HepG2 (cell line): ENCODE data around the gene CARD8. TPM values are rescaled to one million over a fixed set of nuclear protein-coding genes. Genes with fewer than 3 reads are reported as not detected.

Experiments
- E2F1 ChIP-seq: sonication (generic); formaldehyde crosslinking; IDR thresholded peaks from 2 replicates; pipeline ENCODE4 v1.5.0; 2020; ENCODE audit warnings: missing genetic modification reagents
- ELF3 ChIP-seq: IDR thresholded peaks from 2 replicates; pipeline ENCODE4 v1.6.1; 2016; ENCODE audit warnings: missing genetic modification reagents, missing compliant biosample characterization
- ELK4 ChIP-seq: sonication (generic); formaldehyde crosslinking; IDR thresholded peaks from 2 replicates; pipeline ENCODE4 v1.9.0; 2021; ENCODE audit warnings: missing genetic modification reagents, borderline replicate concordance
- EP300 ChIP-seq, 3 experiments: sonication (generic) in 1 of 3; formaldehyde crosslinking in 1 of 3; IDR thresholded peaks; 2 replicates each; pipeline versions ENCODE4 v1.5.1 to v1.6.1; 2011 to 2020; ENCODE audit warnings: low read depth in 2 of 3, low read length in 2 of 3, borderline replicate concordance in 1 of 3, improper control_type of control experiment in 1 of 3, mild to moderate bottlenecking in 1 of 3, missing genetic modification reagents in 1 of 3, moderate library complexity in 1 of 3
- FOXA3 ChIP-seq: IDR thresholded peaks from 2 replicates; pipeline ENCODE4 v1.6.1; 2016; ENCODE audit warnings: missing genetic modification reagents, missing compliant biosample characterization
- GATA4 ChIP-seq: sonication (generic); IDR thresholded peaks from 2 replicates; pipeline ENCODE4 v1.6.1; 2016; ENCODE audit warnings: antibody characterized with exemption, low read depth, borderline replicate concordance
- HNF4A ChIP-seq: sonication (generic); formaldehyde crosslinking; IDR thresholded peaks from 2 replicates; pipeline ENCODE4 v1.4.0; 2020; ENCODE audit warnings: missing genetic modification reagents
- KDM2A ChIP-seq: sonication (generic); formaldehyde crosslinking; IDR thresholded peaks from 2 replicates; pipeline ENCODE4 v1.4.0; 2020; ENCODE audit warnings: low read depth, missing genetic modification reagents, borderline replicate concordance
- MXD1 ChIP-seq: sonication (generic); formaldehyde crosslinking; IDR thresholded peaks from 2 replicates; pipeline ENCODE4 v1.4.0; 2020; ENCODE audit warnings: mild to moderate bottlenecking, missing genetic modification reagents
- PAX8 ChIP-seq: sonication (generic); formaldehyde crosslinking; IDR thresholded peaks from 2 replicates; pipeline ENCODE4 v1.8.0; 2022; ENCODE audit warnings: mild to moderate bottlenecking, missing genetic modification reagents, borderline replicate concordance
- PCBP1 ChIP-seq: fragments of 200-400 bp; formaldehyde crosslinking; IDR thresholded peaks from 2 replicates; pipeline ENCODE4 v1.6.1; 2017; ENCODE audit warnings: mild to moderate bottlenecking, low read depth, low read length, borderline replicate concordance
- POLR2A ChIP-seq, 2 experiments: IDR thresholded peaks; 2 replicates each; pipeline ENCODE4 v1.6.1; 2011; ENCODE audit warnings: low read depth in 2 of 2, low read length in 2 of 2, mild to moderate bottlenecking in 1 of 2, moderate library complexity in 1 of 2; ENCODE audit not compliant: insufficient read depth in 1 of 2
- PRMT3 ChIP-seq: sonication (generic); formaldehyde crosslinking; IDR thresholded peaks from 2 replicates; pipeline ENCODE4 v1.8.1; 2022; ENCODE audit warnings: low read depth, mild to moderate bottlenecking, moderate library complexity, missing genetic modification reagents, borderline replicate concordance
- RARA ChIP-seq: IDR thresholded peaks from 2 replicates; pipeline ENCODE4 v1.6.1; 2016; ENCODE audit warnings: missing genetic modification reagents, missing compliant biosample characterization
- RFXAP ChIP-seq: sonication (generic); formaldehyde crosslinking; IDR thresholded peaks from 2 replicates; pipeline ENCODE4 v1.4.0; 2020; ENCODE audit warnings: missing genetic modification reagents, borderline replicate concordance
- TBX3 ChIP-seq: fragments of 450-650 bp; IDR thresholded peaks from 2 replicates; pipeline ENCODE4 v1.6.1; 2017; ENCODE audit warnings: antibody characterized with exemption, mild to moderate bottlenecking, inconsistent platforms, borderline replicate concordance
- THRA ChIP-seq: sonication (generic); formaldehyde crosslinking; IDR thresholded peaks from 2 replicates; pipeline ENCODE4 v1.4.0; 2020; ENCODE audit warnings: missing genetic modification reagents, borderline replicate concordance
- ZKSCAN5 ChIP-seq: sonication (generic); formaldehyde crosslinking; IDR thresholded peaks from 2 replicates; pipeline ENCODE4 v1.5.1; 2020; ENCODE audit warnings: mild to moderate bottlenecking, missing genetic modification reagents
- ZNF20 ChIP-seq: sonication (generic); formaldehyde crosslinking; IDR thresholded peaks from 2 replicates; pipeline ENCODE4 v1.4.0; 2020; ENCODE audit warnings: mild to moderate bottlenecking, moderate library complexity, missing genetic modification reagents
- ZNF589 ChIP-seq: sonication (generic); formaldehyde crosslinking; conservative IDR thresholded peaks from 2 replicates; pipeline ENCODE4 v1.8.0; 2022; ENCODE audit warnings: mild to moderate bottlenecking, moderate library complexity, missing genetic modification reagents
- ZNF616 ChIP-seq: sonication (generic); formaldehyde crosslinking; IDR thresholded peaks from 2 replicates; pipeline ENCODE4 v1.5.0; 2020; ENCODE audit warnings: low read depth, mild to moderate bottlenecking, missing genetic modification reagents
- ZNF644 ChIP-seq: IDR thresholded peaks from 2 replicates; pipeline ENCODE4 v1.6.1; 2016; ENCODE audit warnings: low read depth
- ZNF737 ChIP-seq: sonication (generic); formaldehyde crosslinking; IDR thresholded peaks from 2 replicates; pipeline ENCODE4 v1.5.0; 2020; ENCODE audit warnings: missing genetic modification reagents, mild to moderate bottlenecking, borderline replicate concordance
- ZNF770 ChIP-seq: sonication (generic); formaldehyde crosslinking; IDR thresholded peaks from 2 replicates; pipeline ENCODE4 v1.5.0; 2020; ENCODE audit warnings: mild to moderate bottlenecking, missing genetic modification reagents
- ZNF790 ChIP-seq: sonication (generic); formaldehyde crosslinking; IDR thresholded peaks from 2 replicates; pipeline ENCODE4 v1.8.0; 2022; ENCODE audit warnings: missing genetic modification reagents, mild to moderate bottlenecking, borderline replicate concordance
- polyA plus RNA-seq, 8 experiments: library from polyadenylated mRNA; depleted of rRNA in 3 of 8; stranded (reverse) in 7 of 8; unstranded in 1 of 8; fragments of >200 nt; fragmentation: Illumina TruSeq in 4 of 8; extraction: Trizol in 4 of 8; gene quantifications; 2 replicates each; pipeline versions ENCODE4 v1.2.1 to v1.2.3, GENCODE V29; 2011 to 2016; ENCODE audit warnings: low read depth in 4 of 8, missing spikeins in 1 of 8, mixed read lengths in 1 of 8; ENCODE audit not compliant: insufficient read depth in 1 of 8
- total RNA-seq, 5 experiments: library from RNA; depleted of rRNA; stranded (reverse); fragments of >200 nt; fragmentation: Illumina TruSeq; extraction: Trizol; gene quantifications; 2 replicates each; pipeline ENCODE4 v1.2.3, GENCODE V29; 2016; ENCODE audit warnings: low read depth in 1 of 5

The CARD8 gene
- total and polyA plus RNA-seq, 2 of the 13 experiments (the other 11 are each of a cell fraction or from before 2014, with no cell fraction given) = 15.0 to 19.2 TPM

- TF ChIP-seq E2F1 (CRISPR knock-in tag) (no peak), RFXAP (CRISPR knock-in tag) (no peak), POLR2A (IDR thresholded peaks at IDR 0.05; ENCODE audit: insufficient read depth in 1 of 2, low read depth in 2 of 2, low read length in 2 of 2) (no peak), ZNF737 (CRISPR knock-in tag) (no peak), ZNF20 (CRISPR knock-in tag) (no peak), EP300 (IDR thresholded peaks at IDR 0.05; ENCODE audit: low read depth in 2 of 2, low read length in 2 of 2) (0 out of 4 replicates have a peak, but pooled peaks of 1 of the 2 experiments have one; percentile 29), EP300 (CRISPR knock-in tag; IDR thresholded peaks at IDR 0.05; ENCODE audit: borderline replicate concordance) (peak; percentile 19; the same call in 1 of the 2 replicates), KDM2A (CRISPR knock-in tag) (peak; percentile 27; the same call in 1 of the 2 replicates), ZNF644 (CRISPR knock-in tag) (no peak), RARA (CRISPR knock-in tag) (peak; percentile 87), THRA (peak; percentile 76; the same call in 1 of the 2 replicates), TBX3 (peak; percentile 16; the same call in 1 of the 2 replicates), ZNF589 (CRISPR knock-in tag) (no peak), PRMT3 (CRISPR knock-in tag) (no peak), ELK4 (CRISPR knock-in tag) (no peak), MXD1 (CRISPR knock-in tag) (no peak), ZNF616 (CRISPR knock-in tag) (no peak), ZNF770 (CRISPR knock-in tag) (no peak), HNF4A (peak; percentile 38), PAX8 (CRISPR knock-in tag) (no peak), ELF3 (CRISPR knock-in tag) (0 out of 2 replicates have a peak, but pooled peaks have one; percentile 19), ZKSCAN5 (CRISPR knock-in tag) (no peak), GATA4 (no peak), PCBP1 (no peak), FOXA3 (CRISPR knock-in tag) (no peak), ZNF790 (no peak)
Measured at GRCh38 chr19:48295458-48295857, 39.7 kb upstream of the CARD8 start (continued).
